GM18517 (cell line): ENCODE measurements around the gene KCNK13.
"Not testable (repeated sequence)": the region's sequence is repeated elsewhere in the genome, so short reads cannot be mapped to it uniquely, and the experiment has no call there.

Experiments used
- ATAC-seq: cut with Tn5 transposase; IDR thresholded peaks from one replicate; pipeline ENCODE4 v1.9.1; 2021; ENCODE audit warnings: mild to moderate bottlenecking, moderate library complexity; ENCODE audit not compliant: unreplicated experiment

Gene KCNK13

GRCh38 chr14:90188588-90188987, 126.8 kb downstream of the KCNK13 start:
- ATAC-seq = no peak

GRCh38 chr14:90191154-90191553, 129.4 kb downstream of the KCNK13 start:
- no peak for ATAC-seq

GRCh38 chr14:90191585-90191984, 129.8 kb downstream of the KCNK13 start:
- ATAC-seq = no peak

- ATAC-seq = no peak
These were observed 132.1 kb downstream of the KCNK13 start for GRCh38 chr14:90193925-90194324.

GRCh38 chr14:90194706-90195105, 132.9 kb downstream of the KCNK13 start:
- ATAC-seq = no peak

- no peak for ATAC-seq
These were observed 136.8 kb downstream of the KCNK13 start for GRCh38 chr14:90198541-90199060.

GRCh38 chr14:90200546-90200945, 138.8 kb downstream of the KCNK13 start:
- ATAC-seq = not testable (repeated sequence)

- ATAC-seq = no peak
These were observed 139.6 kb downstream of the KCNK13 start for GRCh38 chr14:90201344-90201743.

GRCh38 chr14:90204516-90204915, 142.7 kb downstream of the KCNK13 start:
- no peak for ATAC-seq

GRCh38 chr14:90213099-90213748, 151.4 kb downstream of the KCNK13 start:
- no peak for ATAC-seq

- ATAC-seq = no peak
These were observed 166.7 kb downstream of the KCNK13 start for GRCh38 chr14:90228478-90228877.

GRCh38 chr14:90229942-90230341, 168.1 kb downstream of the KCNK13 start:
- not testable (repeated sequence) for ATAC-seq
